ENCODE data around the gene CGREF1. TPM values are rescaled to one million over a fixed set of nuclear protein-coding genes. Genes with fewer than 3 reads are reported as not detected.
A peak's percentile ranks its signal among the peaks of the same experiment; 100 is the strongest.
"Not testable (repeated sequence)": the region's sequence is repeated elsewhere in the genome, so short reads cannot be mapped to it uniquely, and the experiment has no call there.

CGREF1 gene
- total RNA-seq, 4 donors from 2014 or later: 3.7 to 8.5 TPM; not detected in 2

DNA sequence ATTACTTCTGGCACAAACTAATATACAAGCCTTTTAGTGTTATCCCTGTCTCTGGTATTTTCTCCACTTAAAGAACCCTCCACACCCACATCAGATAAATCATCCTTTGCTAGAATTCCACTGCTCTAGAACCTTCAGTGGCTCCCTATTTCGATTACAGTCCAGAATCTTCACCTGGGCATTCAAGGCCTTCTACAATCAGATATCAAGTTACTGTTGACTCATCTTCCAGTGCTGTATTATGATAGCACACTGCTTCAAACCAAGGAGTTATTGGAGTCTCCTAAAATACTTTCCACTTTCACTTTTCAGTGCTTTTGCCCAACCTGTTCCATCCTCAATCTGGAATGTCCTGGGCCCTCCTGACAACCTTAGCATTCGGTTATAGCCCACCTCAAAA lies 3.4 kb downstream of the CGREF1 start:
- Histone ChIP-seq H3K27me3 (no peaks in the 10 kb centered on the region), H3K9me3 (no peaks in the 10 kb centered on the region), H3K4me3 (replicated peaks in 1 of 3) (no peak overlapping the region), H3K36me3 (no peaks in the 10 kb centered on the region), H3K27ac (no peak overlapping the region), H3K4me1 (peaks cover 4 to 10% of the 10 kb centered on the region in 2 donors)
- TF ChIP-seq POLR2A (IDR thresholded peaks at IDR 0.05): no peak
- TF ChIP-seq, protein P1, sequence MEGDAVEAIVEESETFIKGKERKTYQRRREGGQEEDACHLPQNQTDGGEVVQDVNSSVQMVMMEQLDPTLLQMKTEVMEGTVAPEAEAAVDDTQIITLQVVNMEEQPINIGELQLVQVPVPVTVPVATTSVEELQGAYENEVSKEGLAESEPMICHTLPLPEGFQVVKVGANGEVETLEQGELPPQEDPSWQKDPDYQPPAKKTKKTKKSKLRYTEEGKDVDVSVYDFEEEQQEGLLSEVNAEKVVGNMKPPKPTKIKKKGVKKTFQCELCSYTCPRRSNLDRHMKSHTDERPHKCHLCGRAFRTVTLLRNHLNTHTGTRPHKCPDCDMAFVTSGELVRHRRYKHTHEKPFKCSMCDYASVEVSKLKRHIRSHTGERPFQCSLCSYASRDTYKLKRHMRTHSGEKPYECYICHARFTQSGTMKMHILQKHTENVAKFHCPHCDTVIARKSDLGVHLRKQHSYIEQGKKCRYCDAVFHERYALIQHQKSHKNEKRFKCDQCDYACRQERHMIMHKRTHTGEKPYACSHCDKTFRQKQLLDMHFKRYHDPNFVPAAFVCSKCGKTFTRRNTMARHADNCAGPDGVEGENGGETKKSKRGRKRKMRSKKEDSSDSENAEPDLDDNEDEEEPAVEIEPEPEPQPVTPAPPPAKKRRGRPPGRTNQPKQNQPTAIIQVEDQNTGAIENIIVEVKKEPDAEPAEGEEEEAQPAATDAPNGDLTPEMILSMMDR (IDR thresholded peaks at IDR 0.05): no peak
- no peak for DNase-seq
- intact Hi-C loops (cut with DNase I): no loop called here
- WGBS, 2 donors: 60 to 72% methylated on average over 2 of the region's 2 CpGs

DNA sequence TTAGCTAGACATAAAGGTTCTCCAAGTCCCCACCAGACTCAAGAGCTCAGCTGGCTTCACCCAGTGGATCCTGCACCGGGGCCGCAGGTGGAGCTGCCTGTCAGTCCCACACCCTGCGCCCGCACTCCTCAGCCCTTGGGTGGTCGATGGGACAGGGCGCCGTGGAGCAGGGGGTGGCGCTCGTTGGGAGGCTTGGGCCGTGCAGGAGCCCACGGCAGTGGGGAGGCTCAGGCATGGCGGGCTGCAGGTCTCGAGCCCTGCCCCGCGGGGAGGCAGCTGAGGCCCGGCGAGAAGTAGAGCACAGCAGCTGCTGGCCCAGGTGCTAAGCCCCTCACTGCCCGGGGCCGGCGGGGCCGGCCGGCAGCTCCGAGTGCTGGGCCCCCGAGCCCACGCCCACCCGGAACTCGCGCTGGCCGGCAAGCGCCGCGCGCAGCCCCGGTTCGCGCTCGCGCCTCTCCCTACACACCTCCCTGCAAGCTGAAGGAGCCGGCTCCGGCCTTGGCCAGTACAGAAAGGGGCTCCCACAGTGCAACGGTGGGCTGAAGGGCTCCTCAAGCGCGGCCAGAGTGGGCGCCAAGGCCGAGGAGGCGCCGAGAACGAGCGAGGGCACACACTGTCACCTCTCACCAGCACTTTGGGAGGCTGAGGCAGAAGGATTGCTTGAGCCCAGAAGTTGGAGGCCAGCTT lies 7.4 kb downstream of the CGREF1 start:
- H3K27ac ChIP-seq; H3K9me3 ChIP-seq; H3K4me1 ChIP-seq; H3K27me3 ChIP-seq; H3K36me3 ChIP-seq; H3K4me3 ChIP-seq (replicated peaks in 1 of 3); DNase-seq; intact Hi-C loops (cut with DNase I): not testable (repeated sequence)
- WGBS, 2 donors: 92 to 93% methylated on average over 20 to 33 of the region's 49 CpGs

DNA sequence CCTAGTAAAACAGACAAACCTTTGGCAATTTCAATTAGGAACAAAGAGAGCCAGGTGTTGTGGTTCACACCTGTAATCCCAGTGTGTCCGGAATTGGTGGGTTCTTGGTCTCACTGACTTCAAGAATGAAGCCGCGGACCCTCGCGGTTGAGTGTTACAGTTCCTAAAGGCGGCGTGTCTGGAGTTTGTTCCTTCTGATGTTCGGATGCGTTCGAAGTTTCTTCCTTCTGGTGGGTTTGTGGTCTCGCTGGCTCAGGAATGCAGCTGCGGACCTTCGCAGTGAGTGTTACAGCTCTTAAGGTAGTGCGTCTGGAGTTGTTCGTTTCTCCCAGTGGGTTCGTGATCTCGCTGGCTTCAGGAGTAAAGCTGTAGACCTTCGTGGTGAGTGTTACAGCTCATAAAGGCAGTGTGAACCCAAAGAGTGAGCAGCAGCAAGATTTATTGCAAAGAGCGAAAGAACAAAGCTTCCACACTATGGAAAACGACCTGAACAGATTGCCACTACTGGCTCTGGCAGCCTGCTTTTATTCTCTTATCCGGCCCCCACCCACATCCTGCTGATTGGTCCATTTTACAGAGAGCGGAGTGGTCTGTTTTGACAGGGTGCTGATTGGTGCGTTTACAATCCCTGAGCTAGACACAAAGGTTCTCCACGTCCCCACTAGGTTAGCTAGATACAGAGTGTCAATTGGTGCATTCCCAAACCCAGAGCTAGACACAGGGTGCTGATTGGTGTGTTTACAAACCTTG lies 8.2 kb downstream of the CGREF1 start:
- WGBS, 2 donors: 81 to 85% methylated on average over 24 of the region's 24 CpGs
- H3K4me3 ChIP-seq (replicated peaks in 1 of 3); intact Hi-C loops (cut with DNase I); H3K27ac ChIP-seq; H3K9me3 ChIP-seq; H3K27me3 ChIP-seq; DNase-seq; H3K36me3 ChIP-seq: not testable (repeated sequence)
- H3K4me1 ChIP-seq: peaks cover 2 to 10% of the 10 kb centered on the region in 2 donors

DNA sequence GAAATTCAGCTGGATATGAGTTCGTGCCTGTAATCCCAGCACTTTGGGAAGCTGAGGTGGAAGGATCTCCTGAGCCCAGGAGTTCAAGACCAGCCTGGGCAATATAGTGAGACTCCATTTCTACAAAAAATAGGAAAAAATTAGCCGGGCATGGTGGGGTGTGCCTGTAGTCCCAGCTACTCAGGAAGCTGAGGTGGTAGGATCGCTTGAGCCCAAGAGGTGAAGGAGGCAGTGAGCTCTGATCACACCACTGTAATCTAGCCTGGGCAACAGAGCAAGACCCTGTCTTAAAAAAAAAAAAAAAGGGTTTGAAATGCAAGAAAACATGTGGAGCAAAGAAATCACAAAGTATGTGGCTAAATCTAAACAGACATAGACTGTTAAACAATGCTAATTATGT lies 9.8 kb downstream of the CGREF1 start:
- TF ChIP-seq, protein P1 (IDR thresholded peaks at IDR 0.05): no peak
- WGBS, 2 donors: 87 to 99% methylated on average over 3 of the region's 3 CpGs
- Histone ChIP-seq H3K36me3 (no peaks in the 10 kb centered on the region), H3K4me3 (replicated peaks in 1 of 3) (no peak overlapping the region), H3K4me1 (peaks cover 5 to 13% of the 10 kb centered on the region in 2 donors), H3K9me3 (no peaks in the 10 kb centered on the region), H3K27ac (no peak overlapping the region), H3K27me3 (no peaks in the 10 kb centered on the region)
- intact Hi-C loops (cut with DNase I): no loop called here
- no peak for DNase-seq

DNA sequence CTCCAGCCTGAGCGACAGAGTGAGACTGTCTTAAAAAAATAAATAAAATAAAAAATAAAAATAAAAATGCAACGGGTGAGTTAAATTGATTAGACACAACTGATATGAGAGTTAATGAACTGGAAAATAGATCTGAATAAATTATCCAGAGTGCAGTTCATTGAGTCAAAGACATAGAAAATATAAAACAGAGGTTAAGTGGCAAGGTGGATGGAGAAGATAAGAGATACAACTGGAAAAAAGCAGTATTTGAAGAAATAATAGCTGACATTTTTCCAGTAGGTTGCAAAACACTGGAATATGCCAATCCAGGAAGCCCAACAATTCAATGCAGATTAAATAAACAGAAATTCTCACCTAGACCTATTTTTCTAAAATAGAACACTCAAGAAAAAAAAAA lies 10.7 kb downstream of the CGREF1 start:
- DNase-seq: no peak
- TF ChIP-seq POLR2A (IDR thresholded peaks at IDR 0.05): no peak
- TF ChIP-seq, protein P1 (IDR thresholded peaks at IDR 0.05): no peak
- H3K36me3 ChIP-seq: no peaks in the 10 kb centered on the region
- H3K27me3 ChIP-seq: no peaks in the 10 kb centered on the region
- 86 to 96% methylated on average over 2 of the region's 2 CpGs for WGBS, 2 donors
- H3K4me3 ChIP-seq (replicated peaks in 1 of 3): no peak overlapping the region
- no peak overlapping the region for H3K27ac ChIP-seq
- intact Hi-C loops (cut with DNase I): no loop called here
- H3K4me1 ChIP-seq: peaks cover 5 to 13% of the 10 kb centered on the region in 2 donors
- H3K9me3 ChIP-seq: no peaks in the 10 kb centered on the region

DNA sequence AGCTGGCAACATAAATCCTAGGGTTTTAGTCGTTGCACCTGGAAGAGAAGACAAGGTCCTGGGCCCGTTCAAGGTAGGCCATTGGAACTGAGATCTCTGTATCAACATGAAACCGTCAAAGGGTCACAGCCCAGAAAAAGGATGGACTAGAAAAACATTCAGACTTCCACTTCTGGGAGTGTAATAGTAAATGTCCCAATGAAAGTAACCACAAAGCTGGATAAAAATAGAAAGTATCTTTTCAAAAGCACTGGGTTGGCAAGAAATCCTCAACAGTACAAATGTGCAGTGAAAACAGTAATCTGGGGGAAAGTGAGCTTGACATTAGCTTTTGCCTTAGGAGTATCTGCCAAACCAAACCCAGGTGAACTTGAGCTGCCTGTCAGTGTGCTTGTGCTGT lies 12.9 kb downstream of the CGREF1 start:
- peak overlapping the region in 1 of 3 donors; percentile 9 for H3K27ac ChIP-seq
- no peak for TF ChIP-seq POLR2A (IDR thresholded peaks at IDR 0.05)
- TF ChIP-seq, protein P1 (IDR thresholded peaks at IDR 0.05): no peak
- no peak for DNase-seq
- H3K36me3 ChIP-seq: no peaks in the 10 kb centered on the region
- no peaks in the 10 kb centered on the region for H3K27me3 ChIP-seq
- WGBS, 2 donors: 16 to 23% methylated on average over 3 of the region's 3 CpGs
- intact Hi-C loops (cut with DNase I): no loop called here
- H3K4me1 ChIP-seq: peaks cover 5 to 13% of the 10 kb centered on the region in 2 donors
- no peak overlapping the region for H3K4me3 ChIP-seq (replicated peaks in 1 of 3)
- H3K9me3 ChIP-seq: no peaks in the 10 kb centered on the region
